Fibroblast of mammary gland (primary cell): ENCODE data around the gene TBCD.

Experiments used
- DNase-seq: peaks from one replicate; pipeline ENCODE4 v3.0.0-alpha.2; 2010; ENCODE audit warnings: low read depth
- H3K4me3 ChIP-seq: 2 replicates; pipeline ENCODE4 v1.5.1; 2011; ENCODE audit warnings: low read depth, mild to moderate bottlenecking, low read length, moderate library complexity; ENCODE audit not compliant: control insufficient read depth
- CTCF ChIP-seq: conservative IDR thresholded peaks from 2 replicates; pipeline ENCODE4 v1.5.1; 2011; ENCODE audit warnings: low read depth, low read length, inconsistent platforms; ENCODE audit not compliant: control insufficient read depth, insufficient read depth

The TBCD gene

GRCh38 chr17:82926716-82927115 is 174.9 kb downstream of the TBCD start:
- TF ChIP-seq CTCF = no peak
- no peak for DNase-seq
- no peak overlapping the region for H3K4me3 ChIP-seq

- no peak overlapping the region for H3K4me3 ChIP-seq
- no peak for TF ChIP-seq CTCF
- DNase-seq = no peak
Observed at GRCh38 chr17:82927311-82927660, 175.4 kb downstream of the TBCD start.

GRCh38 chr17:82927661-82928601 is 176.1 kb downstream of the TBCD start:
- DNase-seq = no peak
- TF ChIP-seq CTCF = no peak
- no peak overlapping the region for H3K4me3 ChIP-seq

GRCh38 chr17:82929011-82929622 is 177.3 kb downstream of the TBCD start:
- H3K4me3 ChIP-seq = no peak overlapping the region
- TF ChIP-seq CTCF = no peak
- DNase-seq = no peak

GRCh38 chr17:82929676-82930042 is 177.8 kb downstream of the TBCD start:
- no peak for DNase-seq
- no peak for TF ChIP-seq CTCF

GRCh38 chr17:82930043-82930923 is 178.4 kb downstream of the TBCD start:
- no peak overlapping the region for H3K4me3 ChIP-seq
- no peak for DNase-seq
- TF ChIP-seq CTCF = no peak

More at GRCh38 chr17:82929676-82930042, 177.8 kb downstream of the TBCD start:
- no peak overlapping the region for H3K4me3 ChIP-seq
